Measurements from ENCODE around the gene GPR15LG.

The GPR15LG gene

GRCh38 chr10:84214612-84215235, 41.1 kb downstream of the GPR15LG start:
- DNase-seq (ENCODE audit: low read depth in 2 of 2), result no peak

DNA sequence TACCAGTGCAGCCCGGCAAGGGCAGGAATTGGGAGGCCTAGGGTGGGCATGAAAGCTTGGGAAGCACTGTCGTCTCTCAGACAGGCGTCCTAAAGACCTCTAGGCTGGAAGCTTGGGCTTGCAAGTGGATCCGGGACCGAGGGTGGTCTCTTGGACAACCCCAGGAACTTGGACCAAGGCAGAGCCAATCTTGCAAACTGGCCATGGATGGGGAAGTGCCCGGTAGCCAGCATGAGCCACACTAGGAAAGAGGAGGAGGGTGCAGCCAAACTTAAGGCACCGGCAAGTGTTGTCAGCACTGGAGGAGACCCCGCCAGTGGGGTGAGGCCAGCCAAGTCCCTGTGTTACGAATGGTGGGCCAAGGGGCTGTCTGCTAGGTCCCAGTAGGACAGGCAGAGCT, 43.2 kb downstream of the GPR15LG start:
- DNase-seq (ENCODE audit: low read depth in 2 of 2), result no peak

DNA sequence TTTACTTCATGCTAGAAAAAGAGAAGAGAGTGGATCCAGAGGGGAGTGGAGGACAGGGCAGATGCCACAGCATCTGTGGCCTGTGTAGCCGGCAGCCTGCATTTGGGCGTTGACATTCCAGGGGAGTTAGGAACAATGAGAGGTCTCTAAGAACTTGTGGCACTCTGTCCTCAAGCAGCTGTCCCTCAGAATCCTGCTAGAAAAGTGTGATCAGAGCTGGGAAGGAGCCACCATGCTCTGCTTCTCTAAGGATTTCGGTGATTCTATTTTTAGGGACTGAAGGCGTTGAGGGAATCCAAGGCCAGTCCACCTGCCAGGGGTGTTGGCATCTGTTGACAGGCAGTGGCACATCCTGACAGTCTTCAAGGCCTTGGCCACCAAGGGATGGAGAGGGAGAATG, 44.1 kb downstream of the GPR15LG start:
- DNase-seq (ENCODE audit: low read depth in 2 of 2), result no peak

- DNase-seq (ENCODE audit: low read depth in 2 of 2), result no peak
Measured at GRCh38 chr10:84221916-84222315, 48.3 kb downstream of the GPR15LG start.

GRCh38 chr10:84224411-84225028, 50.9 kb downstream of the GPR15LG start:
- no peak for DNase-seq (ENCODE audit: low read depth in 2 of 2)

- DNase-seq (ENCODE audit: low read depth in 2 of 2), result no peak
Measured at GRCh38 chr10:84225427-84226173, 52.0 kb downstream of the GPR15LG start, which contains the start of gene LRIT2. LRIT2 (minus strand) TSS chr10:84225544; CDS start chr10:84225520, 24 bp downstream.

GRCh38 chr10:84226616-84227015, 53.0 kb downstream of the GPR15LG start:
- DNase-seq (ENCODE audit: low read depth in 2 of 2), result no peak

DNA sequence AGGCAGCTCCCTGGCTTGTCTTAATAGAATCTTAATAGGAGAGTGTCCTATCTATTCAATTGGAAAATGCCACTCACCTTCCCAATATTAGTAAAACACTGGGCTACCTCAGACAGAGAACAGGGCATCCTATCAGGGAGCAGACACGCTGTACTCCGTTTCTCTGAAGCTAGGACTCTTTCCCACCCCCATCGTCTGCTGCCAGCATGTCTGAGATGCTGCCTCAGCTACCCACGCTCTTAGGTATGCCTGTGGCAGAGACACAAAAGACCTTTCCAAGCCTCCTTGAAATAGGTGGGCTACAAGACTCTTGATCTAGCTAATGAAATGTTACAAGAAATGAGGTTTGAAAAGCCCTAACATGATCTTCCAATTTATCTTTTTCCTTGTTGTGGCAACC, 54.2 kb downstream of the GPR15LG start:
- DNase-seq (ENCODE audit: low read depth in 2 of 2), result no peak

- DNase-seq (ENCODE audit: low read depth in 2 of 2), result no peak
Measured at GRCh38 chr10:84230359-84230758, 56.8 kb downstream of the GPR15LG start.

DNA sequence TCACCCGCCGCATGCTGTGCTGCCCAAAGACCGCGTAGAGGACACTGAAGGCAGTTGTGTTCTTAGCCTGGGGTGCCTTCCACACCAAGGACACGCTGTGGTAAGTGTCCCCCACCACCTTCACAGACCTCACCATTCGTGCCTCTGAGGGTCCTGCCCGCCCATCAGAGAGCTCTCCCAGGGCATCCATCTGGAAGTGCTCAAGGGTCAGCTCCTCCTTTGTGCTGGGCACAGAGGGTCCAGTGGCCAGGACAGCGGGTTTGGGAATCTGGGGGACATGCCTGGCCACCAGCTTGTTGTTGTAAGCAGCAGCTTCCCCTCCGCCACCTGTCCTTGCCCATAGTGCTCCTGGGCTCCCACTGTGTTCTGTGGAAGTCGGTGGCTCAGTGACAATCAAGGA, 58.8 kb downstream of the GPR15LG start:
- no peak for DNase-seq (ENCODE audit: low read depth in 2 of 2)

- no peak for DNase-seq (ENCODE audit: low read depth in 2 of 2)
Measured at GRCh38 chr10:84233940-84234339, 60.3 kb downstream of the GPR15LG start.

DNA sequence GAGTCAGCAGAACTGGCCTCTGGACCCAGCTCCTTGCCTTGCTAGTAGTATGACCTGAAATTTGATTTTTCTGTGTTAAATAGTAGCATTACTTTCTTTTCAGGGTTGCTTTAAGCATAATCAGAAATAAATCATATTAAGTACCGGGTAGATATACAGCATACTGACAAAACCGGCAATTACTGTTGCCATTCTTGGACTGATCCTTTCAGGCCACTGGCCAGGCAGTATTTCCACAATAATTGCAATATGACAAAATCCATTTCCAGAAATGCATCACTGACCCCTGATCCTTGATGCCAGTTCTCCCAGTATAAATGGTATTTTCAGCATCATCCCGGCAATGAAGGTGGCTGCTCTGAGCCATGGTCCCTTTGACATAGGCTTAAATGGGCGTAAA, 60.9 kb downstream of the GPR15LG start:
- DNase-seq (ENCODE audit: low read depth in 2 of 2), result no peak

Data from stimulated activated CD8-positive, alpha-beta memory T cell treated with anti-CD3 and anti-CD28 coated beads, Interleukin-7, amount 100 ng/mL, for 1 hour (primary cell).